ENCODE data around the gene MIER2. TPM values are rescaled to one million over a fixed set of nuclear protein-coding genes. Genes with fewer than 3 reads are reported as not detected.

The MIER2 gene
- total RNA-seq, 1 donor from 2014 or later = 21.8 TPM

- intact Hi-C loops (cut with DNase I) = no loop called here
Observed at GRCh38 chr19:317710-318508, 26.7 kb downstream of the MIER2 start.

GRCh38 chr19:315811-316210 is 28.8 kb downstream of the MIER2 start:
- intact Hi-C loops (cut with DNase I) = no loop called here
- DNase-seq (ENCODE audit: low spot score) = no peak

More at GRCh38 chr19:317710-318508, 26.7 kb downstream of the MIER2 start:
- no peak for DNase-seq (ENCODE audit: low spot score)

GRCh38 chr19:313988-314815 is 30.4 kb downstream of the MIER2 start:
- intact Hi-C loops (cut with DNase I) = no loop called here
- no peak for DNase-seq (ENCODE audit: low spot score)

- no peak for DNase-seq (ENCODE audit: low spot score)
- intact Hi-C loops (cut with DNase I) = no loop called here
Observed at GRCh38 chr19:313169-313987, 31.2 kb downstream of the MIER2 start.

- DNase-seq (ENCODE audit: low spot score) = no peak
- intact Hi-C loops (cut with DNase I) = no loop called here
Observed at GRCh38 chr19:311813-312261, 32.8 kb downstream of the MIER2 start.

GRCh38 chr19:310781-311496 is 33.7 kb downstream of the MIER2 start:
- DNase-seq (ENCODE audit: low spot score) = no peak
- intact Hi-C loops (cut with DNase I) = no loop called here

- no peak for DNase-seq (ENCODE audit: low spot score)
- intact Hi-C loops (cut with DNase I) = no loop called here
Observed at GRCh38 chr19:310141-310651, 34.4 kb downstream of the MIER2 start.

GRCh38 chr19:309206-309565 is 35.4 kb downstream of the MIER2 start:
- DNase-seq (ENCODE audit: low spot score) = no peak
- intact Hi-C loops (cut with DNase I) = no loop called here

- DNase-seq (ENCODE audit: low spot score) = no peak
- intact Hi-C loops (cut with DNase I) = no loop called here
Observed at GRCh38 chr19:308471-309205, 36.0 kb downstream of the MIER2 start.

- intact Hi-C loops (cut with DNase I) = no loop called here
- no peak for DNase-seq (ENCODE audit: low spot score)
Observed at GRCh38 chr19:307793-308420, 36.7 kb downstream of the MIER2 start.

GRCh38 chr19:307111-307531 is 37.5 kb downstream of the MIER2 start:
- DNase-seq (ENCODE audit: low spot score) = no peak
- intact Hi-C loops (cut with DNase I) = no loop called here

GRCh38 chr19:306151-306900 is 38.3 kb downstream of the MIER2 start:
- DNase-seq (ENCODE audit: low spot score) = no peak
- intact Hi-C loops (cut with DNase I) = no loop called here

GRCh38 chr19:305240-306150 is 39.1 kb downstream of the MIER2 start:
- no peak for DNase-seq (ENCODE audit: low spot score)
- intact Hi-C loops (cut with DNase I) = no loop called here

- DNase-seq (ENCODE audit: low spot score) = no peak
- intact Hi-C loops (cut with DNase I) = no loop called here
Observed at GRCh38 chr19:296476-297225, 47.9 kb downstream of the MIER2 start.

- no peak for DNase-seq (ENCODE audit: low spot score)
- intact Hi-C loops (cut with DNase I) = no loop called here
Observed at GRCh38 chr19:295687-296370, 48.8 kb downstream of the MIER2 start.
